LNCAP (cell line): ENCODE measurements around the gene ZC3H7B.

Experiments used
- TF ChIP-seq, protein P1 (sequence below): fragments of 450-650 bp; IDR thresholded peaks from 2 replicates; pipeline ENCODE4 v1.5.1; 2017; ENCODE audit warnings: mild to moderate bottlenecking

Gene ZC3H7B

DNA sequence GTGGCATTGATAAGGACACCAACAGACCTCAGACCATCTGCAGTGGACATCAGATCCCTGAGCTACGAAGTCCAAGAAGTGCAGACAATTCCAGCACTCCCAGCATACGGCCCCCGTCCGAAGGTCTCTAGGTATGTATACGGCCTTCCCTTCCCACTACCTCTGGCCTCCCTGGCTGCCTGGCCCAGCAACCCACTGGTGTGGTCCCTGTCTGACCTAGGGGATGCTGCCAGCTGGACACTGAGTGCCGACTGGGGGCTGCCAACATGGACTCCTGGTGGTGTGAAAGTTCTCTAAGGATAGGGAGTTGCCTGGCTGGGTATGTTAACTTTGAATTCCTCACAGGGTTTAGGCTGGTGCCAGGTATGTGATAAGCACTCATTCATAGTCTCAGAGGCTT, 62.9 kb downstream of the ZC3H7B start:
- TF ChIP-seq, protein P1, sequence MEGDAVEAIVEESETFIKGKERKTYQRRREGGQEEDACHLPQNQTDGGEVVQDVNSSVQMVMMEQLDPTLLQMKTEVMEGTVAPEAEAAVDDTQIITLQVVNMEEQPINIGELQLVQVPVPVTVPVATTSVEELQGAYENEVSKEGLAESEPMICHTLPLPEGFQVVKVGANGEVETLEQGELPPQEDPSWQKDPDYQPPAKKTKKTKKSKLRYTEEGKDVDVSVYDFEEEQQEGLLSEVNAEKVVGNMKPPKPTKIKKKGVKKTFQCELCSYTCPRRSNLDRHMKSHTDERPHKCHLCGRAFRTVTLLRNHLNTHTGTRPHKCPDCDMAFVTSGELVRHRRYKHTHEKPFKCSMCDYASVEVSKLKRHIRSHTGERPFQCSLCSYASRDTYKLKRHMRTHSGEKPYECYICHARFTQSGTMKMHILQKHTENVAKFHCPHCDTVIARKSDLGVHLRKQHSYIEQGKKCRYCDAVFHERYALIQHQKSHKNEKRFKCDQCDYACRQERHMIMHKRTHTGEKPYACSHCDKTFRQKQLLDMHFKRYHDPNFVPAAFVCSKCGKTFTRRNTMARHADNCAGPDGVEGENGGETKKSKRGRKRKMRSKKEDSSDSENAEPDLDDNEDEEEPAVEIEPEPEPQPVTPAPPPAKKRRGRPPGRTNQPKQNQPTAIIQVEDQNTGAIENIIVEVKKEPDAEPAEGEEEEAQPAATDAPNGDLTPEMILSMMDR = no peak

DNA sequence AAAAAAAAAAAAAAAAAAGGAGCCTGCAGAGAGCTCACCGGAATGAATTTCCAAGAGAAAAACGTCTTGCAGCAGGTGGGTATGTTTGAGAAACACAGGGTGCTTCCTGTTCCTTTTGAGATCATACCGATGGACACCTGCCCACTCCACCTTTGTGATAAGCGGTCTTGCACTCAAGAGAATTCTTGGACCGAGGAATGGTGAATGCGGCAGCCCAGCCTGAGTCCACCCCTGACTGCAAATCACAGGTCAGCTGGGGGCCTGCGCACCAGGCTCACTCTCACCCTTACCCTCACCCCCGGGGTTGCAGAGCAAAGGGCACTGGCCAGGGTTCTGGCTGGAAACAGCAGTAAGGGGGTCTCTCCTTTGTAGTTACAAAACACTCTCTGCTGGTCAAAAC, 63.6 kb downstream of the ZC3H7B start:
- TF ChIP-seq, protein P1 = no peak

DNA sequence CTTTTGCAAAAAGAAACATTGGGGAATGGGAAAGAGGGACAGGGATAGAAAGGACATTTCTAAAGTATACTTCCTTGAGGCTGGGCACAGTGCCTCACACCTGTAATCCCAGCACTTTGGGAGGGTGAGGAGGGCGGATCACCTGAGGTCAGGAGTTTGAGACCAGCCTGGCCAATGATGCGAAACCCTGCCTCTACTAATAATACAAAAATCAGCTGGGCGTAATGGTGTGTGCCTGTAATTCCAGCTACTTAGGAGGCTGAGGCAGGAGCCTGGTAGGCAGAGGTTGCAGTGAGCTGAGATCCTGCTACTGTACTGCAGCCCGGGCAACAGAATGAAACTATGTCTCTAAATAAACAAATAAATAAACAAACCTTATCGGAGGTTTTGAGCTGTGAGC, 64.1 kb downstream of the ZC3H7B start:
- TF ChIP-seq, protein P1 = no peak

DNA sequence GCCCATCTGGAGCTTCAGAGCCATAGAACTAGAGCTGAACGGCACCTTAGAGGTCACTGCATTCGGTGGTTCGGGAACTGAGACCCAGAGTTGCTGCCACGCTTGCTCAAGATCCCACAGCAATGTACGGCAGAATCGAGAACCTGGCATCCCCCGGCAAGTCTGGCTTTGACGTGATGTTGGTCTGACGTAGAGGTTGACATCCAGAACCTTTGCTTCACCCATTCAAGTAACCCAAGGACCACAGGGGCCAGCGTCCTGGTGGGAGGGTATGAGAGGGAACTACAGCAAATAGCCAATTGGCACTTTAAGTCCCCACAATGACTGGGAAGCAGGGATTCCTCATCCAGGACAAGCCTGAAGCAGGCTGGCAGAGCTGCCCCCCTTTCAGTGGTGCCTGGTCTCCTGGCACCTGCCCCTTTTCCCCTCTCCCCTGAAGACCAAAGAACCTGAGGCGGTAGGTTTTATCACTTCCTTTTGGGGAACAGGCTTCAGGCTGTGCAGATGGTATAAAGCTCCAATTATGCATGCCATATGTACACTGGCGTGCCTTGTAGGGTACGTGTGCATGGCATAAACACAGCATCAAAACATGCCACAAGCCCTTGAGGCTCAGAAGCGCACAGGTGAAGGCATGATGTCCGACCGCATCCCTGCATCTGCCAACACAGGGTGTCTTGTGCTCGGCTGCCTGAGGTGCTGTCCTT, 65.2 kb downstream of the ZC3H7B start:
- TF ChIP-seq, protein P1 = no peak

DNA sequence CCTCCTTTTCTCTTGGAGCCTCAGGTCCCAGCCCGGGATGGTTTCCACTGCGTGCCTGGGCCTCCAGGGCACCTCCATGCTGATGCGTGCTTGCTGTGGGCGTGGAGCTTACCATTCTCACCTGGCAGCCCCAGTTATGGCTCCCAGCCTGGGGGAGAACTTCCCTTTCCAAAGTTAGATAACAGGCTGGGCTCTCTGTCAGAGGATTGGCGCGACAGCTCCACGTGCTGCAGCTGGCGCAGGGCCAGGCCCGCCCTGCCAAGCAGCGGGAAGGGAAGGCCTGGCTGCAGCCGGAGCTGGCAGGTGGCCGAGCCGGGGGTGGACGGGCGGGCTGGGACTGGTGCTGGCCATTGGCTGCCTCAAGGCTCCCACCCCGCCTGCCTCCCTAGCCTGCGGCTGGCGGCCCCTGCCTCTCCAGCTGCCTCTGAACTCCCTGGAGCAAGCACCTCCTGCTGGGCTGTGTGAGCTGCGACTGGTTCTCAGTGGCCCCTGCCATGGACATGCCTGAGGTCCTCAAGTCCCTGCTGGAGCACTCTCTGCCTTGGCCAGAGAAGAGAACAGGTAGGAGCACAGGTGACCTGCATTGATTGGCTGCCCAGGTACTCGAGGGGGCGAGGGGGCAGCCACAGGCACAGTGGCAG, 65.8 kb downstream of the ZC3H7B start:
- TF ChIP-seq, protein P1 = peak; percentile 38; the same call in 1 of the 2 replicates

DNA sequence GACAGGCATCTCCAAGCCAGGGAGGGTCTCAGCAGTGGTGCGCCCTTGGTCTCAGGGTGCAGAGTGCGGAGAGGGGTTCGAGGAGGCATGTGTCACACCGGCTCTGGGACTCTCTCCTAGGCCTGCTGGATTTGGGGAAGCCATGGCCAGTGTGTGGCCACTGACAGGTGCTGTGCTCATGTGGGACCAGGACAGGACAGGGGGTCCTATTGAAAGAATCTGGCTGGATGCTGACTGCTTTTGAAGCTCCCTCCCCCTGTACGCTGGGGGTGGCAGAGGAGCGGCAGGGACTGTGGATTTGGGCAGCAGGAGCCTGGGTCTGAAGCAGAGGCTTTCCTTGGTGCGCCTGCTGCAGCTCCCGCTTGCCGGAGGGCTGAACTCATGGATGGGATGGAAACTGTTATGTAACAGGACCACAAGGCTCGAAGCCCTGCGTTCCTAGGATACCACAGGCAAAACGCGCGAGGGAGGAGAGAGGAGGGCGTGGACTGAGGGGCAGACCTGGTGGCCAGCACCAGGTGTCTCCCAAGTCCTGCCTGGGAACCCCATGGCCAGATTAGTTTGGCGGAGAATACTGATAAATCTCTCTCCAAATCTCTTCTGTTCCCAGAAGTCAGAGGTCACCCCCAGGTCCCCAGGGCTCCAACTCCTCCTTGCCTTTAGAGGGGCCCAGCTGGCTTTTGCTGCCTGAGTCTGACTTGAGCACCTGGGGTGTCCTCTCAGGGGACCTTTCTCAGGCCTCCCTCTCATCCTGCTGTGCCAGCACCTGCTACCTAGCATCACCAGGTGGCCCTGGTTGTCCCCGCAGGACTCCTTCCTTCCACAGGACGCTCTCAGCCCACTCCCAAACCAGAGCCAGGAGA, 66.6 kb downstream of the ZC3H7B start:
- TF ChIP-seq, protein P1 = no peak

DNA sequence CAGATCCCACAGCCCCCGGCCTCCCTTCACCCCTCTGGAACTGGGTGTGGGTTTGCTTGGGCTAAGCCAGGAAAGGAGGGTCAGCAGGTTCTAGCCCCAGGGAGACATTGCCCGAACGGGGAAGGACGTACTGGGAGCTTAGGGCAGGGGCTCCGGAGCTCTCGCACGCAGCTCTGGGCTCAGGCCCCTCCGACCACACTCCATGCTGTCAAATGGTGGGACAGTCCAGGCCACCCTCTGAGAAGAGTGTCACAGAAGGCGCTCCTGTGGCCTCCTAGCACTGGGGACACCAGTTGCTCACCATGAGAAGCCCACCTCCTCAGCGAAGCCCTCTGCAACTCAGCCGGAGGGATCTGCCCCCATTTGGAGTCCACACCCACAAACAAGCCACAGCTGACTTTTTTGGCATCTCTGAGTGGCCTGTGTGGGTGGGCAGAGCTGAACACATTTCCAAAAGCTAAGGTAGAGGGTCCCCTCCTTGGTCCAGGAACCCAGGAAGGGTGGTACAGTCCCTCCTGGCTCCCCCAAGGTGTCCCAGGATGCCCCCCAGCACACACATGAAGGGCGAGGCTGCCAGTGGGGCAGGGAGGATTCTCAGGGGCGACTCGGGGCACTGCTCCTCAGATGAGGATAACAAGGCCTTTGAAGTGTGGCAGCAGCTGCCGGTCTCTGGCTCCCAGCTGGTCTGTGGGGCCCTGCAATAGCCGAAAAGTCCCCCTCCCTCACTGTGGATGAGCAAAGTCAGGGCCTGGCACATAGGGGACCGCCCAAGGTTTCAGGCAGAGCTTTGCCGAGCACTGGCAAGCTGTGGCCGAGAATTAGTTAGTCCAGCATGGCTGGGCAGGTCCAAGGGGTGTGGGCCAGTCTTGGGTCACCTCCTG, 67.5 kb downstream of the ZC3H7B start:
- TF ChIP-seq, protein P1 = no peak
